GM20431 (cell line): ENCODE measurements around the gene SLC22A23.

Experiments
- in situ Hi-C: fragments of 300-500 bp; cut with MseI, MboI; formaldehyde crosslinking; loops from one replicate; pipeline ENCODE4 v1.15.0; 2020; ENCODE audit warnings: low sequenced_read_pairs; ENCODE audit not compliant: unreplicated experiment

The SLC22A23 gene

GRCh38 chr6:3449321-3449720 lies 7.5 kb downstream of the SLC22A23 start:
- in situ Hi-C loops, result no loop called here

- in situ Hi-C loops, result no loop called here
Observed at GRCh38 chr6:3447005-3447404, 9.8 kb downstream of the SLC22A23 start.

GRCh38 chr6:3446184-3446583 lies 10.7 kb downstream of the SLC22A23 start:
- in situ Hi-C loops, result no loop called here

GRCh38 chr6:3444276-3445088 lies 12.4 kb downstream of the SLC22A23 start:
- in situ Hi-C loops, result no loop called here

- in situ Hi-C loops, result no loop called here
Observed at GRCh38 chr6:3443221-3443515, 13.7 kb downstream of the SLC22A23 start.

GRCh38 chr6:3442431-3443220 lies 14.2 kb downstream of the SLC22A23 start:
- in situ Hi-C loops, result no loop called here

- in situ Hi-C loops, result no loop called here
Observed at GRCh38 chr6:3440911-3441310, 15.9 kb downstream of the SLC22A23 start.

GRCh38 chr6:3439961-3440360 lies 16.9 kb downstream of the SLC22A23 start:
- in situ Hi-C loops, result no loop called here

- in situ Hi-C loops, result no loop called here
Observed at GRCh38 chr6:3438190-3439167, 18.4 kb downstream of the SLC22A23 start.

GRCh38 chr6:3433005-3433404 lies 23.8 kb downstream of the SLC22A23 start:
- in situ Hi-C loops, result no loop called here

GRCh38 chr6:3432416-3432815 lies 24.4 kb downstream of the SLC22A23 start:
- in situ Hi-C loops, result no loop called here

GRCh38 chr6:3431994-3432393 lies 24.9 kb downstream of the SLC22A23 start:
- in situ Hi-C loops, result no loop called here

GRCh38 chr6:3429211-3429610 lies 27.6 kb downstream of the SLC22A23 start:
- in situ Hi-C loops, result no loop called here

- in situ Hi-C loops, result no loop called here
Observed at GRCh38 chr6:3428700-3429099, 28.1 kb downstream of the SLC22A23 start.

GRCh38 chr6:3428247-3428646 lies 28.6 kb downstream of the SLC22A23 start:
- in situ Hi-C loops, result no loop called here

GRCh38 chr6:3427687-3428085 lies 29.2 kb downstream of the SLC22A23 start:
- in situ Hi-C loops, result no loop called here

- in situ Hi-C loops, result no loop called here
Observed at GRCh38 chr6:3426927-3427686, 29.7 kb downstream of the SLC22A23 start.

GRCh38 chr6:3426091-3426926 lies 30.5 kb downstream of the SLC22A23 start:
- in situ Hi-C loops, result no loop called here

- in situ Hi-C loops, result no loop called here
Observed at GRCh38 chr6:3425574-3425973, 31.3 kb downstream of the SLC22A23 start.
